Activated CD4-positive, alpha-beta T cell treated with anti-CD3 and anti-CD28 coated beads for 4 hours (primary cell): ENCODE data around the gene CLDN7.

Experiments used
- DNase-seq, 2 donors: peaks; one replicate each; pipeline ENCODE4 v3.0.0-alpha.2; 2020

CLDN7 gene

DNA sequence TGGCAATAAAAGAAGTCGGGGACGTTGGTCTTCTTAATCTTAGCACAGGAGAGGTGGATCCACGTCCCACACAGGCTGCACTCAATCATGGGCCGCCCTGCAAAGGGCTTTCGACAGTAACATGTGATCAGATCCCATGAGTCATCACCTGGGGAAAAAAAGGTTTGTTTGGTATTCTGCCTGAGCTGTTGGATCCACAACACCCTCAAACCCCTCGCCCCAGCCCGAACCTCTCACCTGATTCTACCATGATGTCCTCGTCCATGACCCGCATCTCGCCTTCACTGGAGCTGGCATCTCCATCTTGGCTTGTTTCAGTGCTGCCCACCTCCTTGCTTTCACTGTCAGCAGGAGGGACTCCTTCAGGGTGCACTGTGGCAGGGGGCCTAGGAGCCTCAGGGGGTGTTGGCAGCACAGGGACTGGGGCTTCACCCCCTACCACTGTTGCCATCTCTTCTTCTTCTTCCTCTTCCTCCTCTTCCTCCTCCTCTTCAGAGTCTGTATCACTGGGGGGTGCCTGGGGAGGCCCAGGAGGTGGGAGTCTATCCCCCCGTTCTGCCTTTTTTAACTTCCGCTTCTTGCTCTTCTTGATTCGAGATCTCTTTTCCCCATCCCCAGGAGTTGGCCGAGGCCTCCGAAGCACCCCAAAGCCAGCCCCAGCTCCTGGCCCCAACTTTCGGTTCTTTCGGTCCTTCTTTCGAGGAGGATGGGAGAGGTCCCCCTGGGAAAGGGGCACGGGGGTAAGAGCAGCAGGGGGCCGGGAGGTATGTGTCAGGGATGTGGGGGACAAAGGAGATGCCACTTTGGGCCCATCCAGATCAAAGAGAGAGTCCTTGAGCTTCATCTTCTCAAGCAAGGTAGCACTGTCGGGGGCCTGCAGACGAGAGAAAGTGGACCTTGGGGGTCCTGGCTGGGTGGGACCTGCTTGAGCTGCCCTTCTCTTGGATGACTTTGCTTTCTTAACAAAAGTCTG lies 26.3 kb downstream of the CLDN7 start:
- peak in 1 of 2 donors; percentile 22 for DNase-seq

GRCh38 chr17:7234083-7234951 lies 28.0 kb downstream of the CLDN7 start, which contains the start of gene DVL2:
Gene DVL2 (minus strand): TSS chr17:7234517. CDS start chr17:7234262, 255 bp downstream.
- DNase-seq = peak; percentile 93 to 96

GRCh38 chr17:7233701-7234082 lies 28.6 kb downstream of the CLDN7 start:
- DNase-seq = no peak

DNA sequence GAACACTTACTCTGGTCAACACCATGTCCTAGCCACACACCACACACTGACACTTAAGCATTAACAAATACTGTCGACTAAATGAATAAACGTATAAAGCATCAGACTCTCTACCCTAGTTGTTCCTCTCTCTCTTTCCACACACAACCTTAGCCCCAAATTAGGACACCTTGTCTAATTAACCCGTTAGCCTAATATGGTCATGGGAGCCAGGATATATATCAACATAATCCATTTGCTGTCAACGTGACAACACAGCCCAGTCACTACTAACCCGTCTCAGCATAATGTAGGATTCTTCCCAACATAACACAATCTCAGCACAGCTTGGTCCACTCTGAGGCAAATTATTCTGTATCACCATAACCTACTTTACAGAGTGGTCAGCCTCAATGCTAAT lies 30.2 kb downstream of the CLDN7 start:
- DNase-seq = no peak

DNA sequence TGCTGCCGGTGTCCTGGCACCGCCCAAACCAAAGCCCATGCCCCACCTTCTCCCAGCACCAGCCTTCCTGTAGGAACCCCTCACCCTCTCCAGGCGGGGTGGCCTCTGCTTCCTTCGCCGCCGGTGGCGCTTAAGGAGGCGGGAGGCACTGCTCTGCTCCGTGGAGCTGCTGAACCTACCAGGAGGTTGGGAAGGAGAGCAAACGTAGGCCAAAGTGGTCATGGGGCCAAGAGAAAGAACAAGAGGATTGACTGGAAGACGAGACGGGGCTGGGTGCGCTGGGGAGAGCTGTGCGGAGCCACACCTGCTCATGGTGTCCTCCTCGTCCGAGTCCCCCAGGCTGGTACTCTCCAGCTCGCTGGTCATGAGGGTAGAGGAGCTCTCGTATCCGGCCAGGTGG lies 32.8 kb downstream of the CLDN7 start:
- no peak for DNase-seq

DNA sequence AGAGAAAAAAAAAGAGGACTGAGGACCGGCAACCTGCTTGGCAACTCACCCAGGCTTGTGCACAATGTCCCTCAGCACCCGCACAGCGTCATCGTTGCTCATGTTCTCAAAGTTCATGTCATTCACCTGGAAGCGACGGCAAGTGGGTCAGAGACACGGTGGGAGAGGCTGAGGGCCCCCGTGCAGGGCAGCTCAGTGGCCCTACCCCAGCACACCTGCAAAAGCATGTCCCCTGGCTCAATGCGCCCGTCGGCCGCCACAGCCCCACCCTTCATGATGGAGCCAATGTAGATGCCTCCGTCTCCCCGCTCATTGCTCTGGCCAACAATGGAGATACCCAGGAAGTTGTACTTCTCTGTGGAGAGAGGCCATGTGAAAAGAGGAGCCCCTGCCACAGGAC lies 33.4 kb downstream of the CLDN7 start:
- no peak for DNase-seq

GRCh38 chr17:7226721-7227710 lies 35.3 kb downstream of the CLDN7 start:
- no peak for DNase-seq

DNA sequence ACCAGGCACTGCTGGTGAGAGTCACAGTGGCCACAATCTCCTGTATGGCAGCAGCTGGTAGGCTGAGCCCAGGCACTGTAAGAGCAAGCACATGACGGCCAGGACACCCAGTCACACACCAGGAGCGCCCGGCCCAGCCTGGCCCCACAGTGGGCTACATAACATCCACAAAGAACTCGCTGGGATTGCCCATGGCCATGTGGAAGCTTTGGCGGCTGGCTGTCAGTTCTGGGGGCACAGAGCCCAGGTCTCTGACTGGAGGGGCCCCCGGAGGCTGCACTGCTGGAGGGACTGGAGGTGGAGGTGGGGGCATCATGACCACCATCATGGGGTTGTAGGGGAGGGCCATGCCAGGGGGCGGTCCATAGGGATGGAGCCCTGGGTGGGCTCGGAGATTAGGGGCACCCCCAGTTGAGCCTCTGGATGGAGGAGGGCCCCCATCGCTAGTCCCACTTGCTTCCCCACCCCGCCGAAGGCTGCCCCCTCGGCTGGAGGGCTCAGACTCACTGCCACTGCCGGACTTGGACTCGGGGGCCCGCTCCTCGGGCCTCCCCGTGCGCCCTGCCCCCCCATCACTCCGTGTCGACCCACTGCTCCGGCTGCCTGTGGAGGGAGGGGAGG lies 36.5 kb downstream of the CLDN7 start:
- DNase-seq = no peak

GRCh38 chr17:7224661-7225111 lies 37.6 kb downstream of the CLDN7 start:
- DNase-seq = no peak

DNA sequence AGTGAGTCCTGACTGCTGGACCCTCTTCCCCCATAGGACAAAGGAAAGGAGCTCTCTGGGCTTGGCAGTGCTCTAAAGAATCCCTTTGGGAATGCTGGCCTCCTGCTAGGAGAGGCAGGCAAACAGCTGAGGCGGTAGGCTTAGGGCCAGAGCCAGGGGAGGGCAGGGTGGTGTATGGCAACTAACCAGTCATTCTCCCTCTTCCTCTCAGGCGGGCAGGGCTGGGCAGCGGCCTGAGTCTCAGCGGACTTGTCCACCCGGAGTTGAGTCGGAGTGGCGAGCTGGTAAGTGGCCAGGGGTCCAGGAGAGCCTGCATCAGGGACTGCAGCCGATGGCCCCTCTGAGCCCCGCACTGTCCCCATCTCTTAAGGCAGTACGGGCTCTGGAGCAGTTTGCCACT lies 38.2 kb downstream of the CLDN7 start:
- DNase-seq = no peak

DNA sequence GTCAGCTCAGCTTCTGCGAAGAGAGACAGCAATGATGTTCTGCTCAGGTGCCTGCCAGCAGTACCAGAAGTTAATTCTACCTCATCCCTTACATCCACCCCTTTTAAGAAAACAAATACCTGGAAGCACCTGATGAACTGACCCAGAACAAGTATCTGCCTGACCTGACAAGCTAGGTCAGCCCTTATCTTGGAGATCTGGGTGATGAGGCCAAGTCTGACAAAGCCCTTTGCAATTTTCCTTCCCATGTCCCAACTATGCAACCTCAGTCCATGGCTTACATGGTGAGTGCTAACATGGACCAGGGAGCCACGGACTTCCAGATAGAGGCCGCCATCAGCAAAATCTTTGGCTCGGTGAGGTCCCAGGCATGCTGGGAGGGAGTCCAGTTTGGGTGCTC lies 38.9 kb downstream of the CLDN7 start:
- DNase-seq = no peak

GRCh38 chr17:7222972-7223292 lies 39.3 kb downstream of the CLDN7 start:
- DNase-seq = no peak

DNA sequence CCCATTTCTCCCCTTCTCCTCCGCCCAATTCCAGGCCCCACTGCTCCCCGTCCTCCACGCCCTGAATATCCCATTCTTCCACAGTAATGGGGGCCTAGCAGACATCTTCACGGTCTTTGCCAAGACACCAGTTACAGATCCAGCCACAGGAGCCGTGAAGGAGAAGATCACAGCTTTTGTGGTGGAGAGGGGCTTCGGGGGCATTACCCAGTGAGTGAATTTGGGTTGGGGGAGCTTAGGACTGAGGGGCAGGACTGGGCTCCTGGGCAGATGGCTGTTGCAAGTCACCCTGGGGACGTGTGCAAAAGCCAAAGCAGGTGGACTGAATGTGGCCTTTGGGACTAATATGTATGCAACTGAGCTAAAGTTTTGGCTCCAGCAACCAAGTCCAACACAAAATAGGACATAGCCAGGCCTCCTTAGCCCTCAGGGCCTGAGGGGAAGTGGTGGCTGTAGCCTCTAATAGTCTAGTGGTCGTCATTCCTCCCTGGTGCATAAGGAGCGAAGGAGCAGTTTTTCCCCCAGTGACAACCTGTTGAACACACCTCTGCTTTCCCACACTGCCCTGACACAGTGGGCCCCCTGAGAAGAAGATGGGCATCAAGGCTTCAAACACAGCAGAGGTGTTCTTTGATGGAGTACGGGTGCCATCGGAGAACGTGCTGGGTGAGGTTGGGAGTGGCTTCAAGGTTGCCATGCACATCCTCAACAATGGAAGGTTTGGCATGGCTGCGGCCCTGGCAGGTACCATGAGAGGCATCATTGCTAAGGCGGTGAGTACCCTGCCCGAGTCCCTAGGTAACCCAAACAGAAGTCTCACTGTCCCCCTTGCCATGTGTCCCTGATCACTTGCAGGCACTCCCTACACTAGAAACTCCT lies 39.9 kb downstream of the CLDN7 start:
- DNase-seq = no peak

DNA sequence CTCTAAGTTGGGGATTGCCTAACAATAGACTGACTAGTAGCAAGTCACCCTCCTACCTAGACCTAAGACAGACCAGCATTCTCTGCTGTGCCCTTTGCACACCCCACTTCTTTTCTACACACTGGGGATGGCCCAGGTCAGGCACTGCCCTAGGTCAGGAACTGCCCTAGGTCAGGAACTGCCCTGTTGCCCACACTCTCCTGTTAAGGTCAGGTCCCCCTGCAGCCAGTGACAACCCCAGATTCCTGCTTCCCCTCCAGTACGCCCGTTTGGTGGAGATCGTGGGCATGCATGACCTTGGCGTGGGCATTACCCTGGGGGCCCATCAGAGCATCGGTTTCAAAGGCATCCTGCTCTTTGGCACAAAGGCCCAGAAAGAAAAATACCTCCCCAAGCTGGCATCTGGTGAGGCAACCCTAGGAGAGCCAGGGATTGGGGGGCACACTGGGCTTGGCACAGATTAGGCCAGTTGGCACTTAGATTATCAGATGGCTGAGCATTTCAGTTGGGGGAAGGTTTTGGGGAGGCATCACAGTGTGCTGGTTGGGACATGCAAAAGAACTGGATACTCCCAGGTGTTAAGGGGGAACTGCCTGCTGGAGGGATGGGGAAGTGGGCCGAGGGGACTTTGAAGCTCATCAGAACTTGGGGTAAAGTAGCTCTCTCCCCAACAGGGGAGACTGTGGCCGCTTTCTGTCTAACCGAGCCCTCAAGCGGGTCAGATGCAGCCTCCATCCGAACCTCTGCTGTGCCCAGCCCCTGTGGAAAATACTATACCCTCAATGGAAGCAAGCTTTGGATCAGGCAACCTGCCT lies 40.8 kb downstream of the CLDN7 start:
- no peak for DNase-seq

GRCh38 chr17:7220593-7221277 lies 41.5 kb downstream of the CLDN7 start:
- DNase-seq = peak; percentile 60 to 67

- peak; percentile 72 to 78 for DNase-seq
These were observed 42.3 kb downstream of the CLDN7 start, which contains the start of the genes ACADVL and DLG4 for GRCh38 chr17:7219812-7220592. Gene ACADVL (plus strand): TSS chr17:7219938. CDS start chr17:7219985, 47 bp downstream. Gene DLG4 (minus strand): TSS chr17:7219836.

DNA sequence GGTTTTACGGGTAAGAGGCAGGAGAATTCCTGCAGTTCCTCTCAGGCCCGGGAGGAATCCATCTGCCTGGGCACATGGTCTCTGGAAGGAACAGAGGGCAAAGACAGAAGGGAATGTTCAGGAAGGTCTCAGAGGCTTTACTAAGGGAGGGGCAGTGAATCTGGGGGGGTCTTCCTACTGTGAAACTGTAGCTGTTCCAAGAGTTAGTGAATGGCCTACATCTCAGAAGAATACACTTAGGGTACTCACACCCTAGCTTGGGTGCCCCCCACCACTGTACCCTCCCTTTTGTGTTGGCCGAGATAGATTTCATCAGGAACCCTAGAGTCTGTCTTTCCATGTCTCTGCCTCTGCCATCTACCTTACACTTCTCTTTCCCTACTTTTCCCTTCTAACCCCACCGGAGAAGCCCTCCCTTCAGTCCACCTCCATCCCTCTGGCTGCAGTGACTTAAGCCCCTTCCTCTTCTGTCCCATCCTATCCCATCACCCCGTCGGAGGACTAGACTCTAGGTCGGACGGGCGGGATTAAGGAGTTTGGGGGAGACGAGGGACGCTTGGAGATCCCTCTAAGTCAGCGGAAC lies 43.0 kb downstream of the CLDN7 start:
- DNase-seq = no peak

DNA sequence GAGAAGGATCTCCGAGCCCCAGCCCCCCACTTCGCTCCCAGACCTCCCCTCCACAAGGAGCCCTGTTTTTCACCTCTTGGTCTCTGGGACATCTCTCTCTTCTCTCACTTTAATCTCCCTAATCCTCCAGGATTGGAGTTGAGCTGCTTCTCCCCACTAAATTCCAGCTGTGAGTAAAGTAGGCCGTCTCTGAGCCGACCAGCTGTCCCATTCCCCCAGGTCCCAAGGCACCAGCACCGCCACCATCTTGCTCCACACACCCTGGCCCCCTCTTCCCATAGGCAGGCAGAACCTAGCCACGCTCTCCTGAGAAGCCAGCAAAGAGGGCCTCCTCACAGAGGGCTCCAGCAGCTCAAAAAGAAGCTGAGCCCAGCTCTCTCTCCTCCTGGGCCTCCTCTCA lies 43.5 kb downstream of the CLDN7 start:
- no peak for DNase-seq
